Stimulated activated CD4-positive, alpha-beta T cell treated with anti-CD3 and anti-CD28 coated beads, Interleukin-1b, Interleukin-23, amount 100 ng/mL, for 48 hours (primary cell): ENCODE data around the gene XCR1.
"Not testable (repeated sequence)": the region's sequence is repeated elsewhere in the genome, so short reads cannot be mapped to it uniquely, and the experiment has no call there.

Experiments used
- DNase-seq: peaks from one replicate; pipeline ENCODE4 v3.0.0-alpha.2; 2020

The XCR1 gene

GRCh38 chr3:46001178-46001577 lies 26.1 kb downstream of the XCR1 start:
- DNase-seq, result no peak

DNA sequence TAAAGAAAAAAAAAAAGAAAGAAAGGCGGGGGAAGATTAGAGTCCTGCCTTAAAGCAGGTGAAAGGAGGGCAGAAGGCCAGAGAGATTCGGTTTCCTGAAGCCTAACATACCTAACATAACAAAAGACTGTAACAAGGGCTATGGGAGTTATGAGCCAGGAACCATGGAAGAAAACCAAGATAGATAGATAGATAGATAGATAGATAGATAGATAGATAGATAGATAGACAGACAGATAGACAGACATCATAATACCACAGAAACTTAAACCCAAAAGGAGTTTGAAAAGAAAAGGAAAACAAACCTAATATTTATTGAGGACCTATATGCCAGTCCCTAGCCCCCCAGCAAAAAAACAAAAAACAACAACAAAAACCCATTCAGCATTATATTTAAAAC lies 29.3 kb downstream of the XCR1 start:
- DNase-seq, result no peak

DNA sequence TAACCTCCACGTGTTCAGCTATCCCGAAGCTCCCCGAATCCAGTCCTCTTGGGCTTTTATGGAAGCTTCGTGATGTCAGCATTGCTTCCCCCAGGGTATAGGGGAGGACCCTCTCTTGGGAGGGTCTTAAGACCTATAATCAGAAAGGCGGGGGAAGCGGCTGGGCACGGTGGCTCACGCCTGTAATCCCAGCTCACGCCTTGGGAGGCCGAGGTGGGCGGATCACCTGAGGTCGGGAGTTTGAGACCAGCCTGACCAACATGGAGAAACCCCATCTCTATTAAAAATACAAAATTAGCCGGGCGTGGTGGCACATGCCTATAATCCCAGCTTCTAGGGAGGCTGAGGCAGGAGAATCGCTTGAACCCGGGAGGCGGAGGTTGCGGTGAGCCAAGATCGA lies 29.8 kb downstream of the XCR1 start:
- DNase-seq, result not testable (repeated sequence)

GRCh38 chr3:45995236-45996192 lies 31.8 kb downstream of the XCR1 start, which contains the start of gene FYCO1:
Gene FYCO1, minus strand, starts transcription at chr3:45995824. Its CDS starts 10,914 bp downstream, at chr3:45984910.
- DNase-seq, result peak; percentile 90

DNA sequence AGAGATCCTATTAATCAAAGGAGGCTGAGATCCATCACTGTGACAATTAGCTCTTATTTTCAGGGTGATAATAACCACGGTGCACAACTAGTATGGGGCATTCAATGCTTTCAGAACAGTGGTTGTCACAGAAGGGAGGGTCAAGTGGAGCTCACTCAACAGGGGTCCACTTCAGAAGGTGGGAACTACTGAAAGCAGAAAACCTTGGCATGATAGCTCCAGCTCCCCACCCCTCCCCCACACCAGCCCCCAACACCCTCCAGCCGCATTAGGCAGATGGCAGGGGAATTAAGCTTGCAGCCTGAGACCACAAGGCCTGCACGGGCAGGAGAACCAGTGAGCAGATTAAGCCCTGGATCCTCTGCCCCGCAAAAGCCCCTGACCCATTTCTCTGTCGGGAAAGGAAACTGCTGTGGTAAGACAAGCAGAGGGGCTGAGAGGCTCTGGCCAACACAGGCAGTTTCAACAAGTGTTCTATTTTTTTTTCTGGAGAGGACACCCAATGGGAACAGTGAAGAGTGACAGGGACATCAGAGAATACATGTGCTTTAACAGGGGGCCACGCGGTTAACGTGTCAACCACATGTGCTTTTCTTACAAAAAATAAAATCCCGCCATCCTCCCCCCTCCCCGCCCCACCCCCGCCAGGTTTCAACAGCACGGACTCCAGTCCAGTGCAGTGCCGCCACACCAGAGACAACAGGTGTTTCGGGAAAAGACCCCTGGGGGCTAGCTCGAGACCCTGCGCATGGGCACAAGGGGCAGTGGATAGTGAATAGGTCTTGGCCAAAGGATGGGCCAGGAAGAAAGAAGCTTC lies 32.7 kb downstream of the XCR1 start:
- DNase-seq, result peak; percentile 41

DNA sequence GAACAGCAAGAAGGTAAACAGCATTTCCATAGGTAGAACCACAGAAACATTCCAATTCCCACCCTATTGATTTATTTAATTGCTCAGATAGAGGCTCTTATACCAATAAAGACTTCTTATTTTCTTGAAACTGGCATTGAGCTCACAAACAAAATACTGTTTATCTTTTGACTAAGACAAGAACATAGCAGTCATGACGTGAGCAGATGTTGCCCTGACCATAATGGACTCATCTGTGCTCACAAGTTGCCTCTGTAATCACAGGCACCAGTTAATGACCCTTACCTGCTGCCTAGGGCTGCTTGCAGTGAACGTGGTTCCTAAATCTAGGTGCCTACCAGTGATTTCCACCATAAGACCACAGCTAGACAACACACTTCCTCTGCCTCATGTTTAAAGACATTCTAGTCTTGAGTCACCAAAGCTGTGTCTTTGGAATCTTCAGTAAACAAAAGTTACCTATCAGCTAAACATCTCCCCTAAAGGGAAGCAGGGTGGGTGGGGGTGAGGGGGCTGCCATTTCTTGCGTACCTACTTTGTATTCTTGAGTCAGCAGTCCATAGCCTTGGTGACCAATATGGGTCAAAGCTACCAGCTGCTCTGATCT lies 33.8 kb downstream of the XCR1 start:
- DNase-seq, result no peak

GRCh38 chr3:45992821-45993221 lies 34.5 kb downstream of the XCR1 start:
- DNase-seq, result no peak

GRCh38 chr3:45992133-45992729 lies 35.1 kb downstream of the XCR1 start:
- no peak for DNase-seq

DNA sequence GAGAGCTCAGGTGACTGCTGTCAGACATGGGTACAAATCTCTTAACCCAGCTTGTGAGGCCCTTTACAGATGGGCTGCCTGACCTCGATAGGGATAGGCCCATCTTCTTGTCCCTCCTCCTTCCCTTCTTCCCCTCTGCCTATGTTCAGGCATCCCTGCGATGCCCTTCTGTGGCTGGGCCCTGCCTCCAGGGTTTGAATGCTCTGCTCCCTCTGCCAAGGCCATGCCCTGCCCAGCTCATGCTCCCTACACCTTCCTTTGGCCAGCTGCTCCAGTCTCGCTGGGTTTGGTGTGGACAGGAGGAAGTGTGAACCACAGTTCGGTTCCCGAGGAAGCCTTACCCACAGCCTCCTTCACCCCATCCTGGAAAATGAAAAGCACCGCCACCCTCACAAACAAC lies 35.9 kb downstream of the XCR1 start:
- no peak for DNase-seq

- DNase-seq, result no peak
Observed at GRCh38 chr3:45990181-45990580, 37.1 kb downstream of the XCR1 start.

GRCh38 chr3:45988804-45989203 lies 38.5 kb downstream of the XCR1 start:
- no peak for DNase-seq

- DNase-seq, result no peak
Observed at GRCh38 chr3:45988362-45988761, 38.9 kb downstream of the XCR1 start.

GRCh38 chr3:45987368-45988291 lies 39.7 kb downstream of the XCR1 start:
- DNase-seq, result no peak

DNA sequence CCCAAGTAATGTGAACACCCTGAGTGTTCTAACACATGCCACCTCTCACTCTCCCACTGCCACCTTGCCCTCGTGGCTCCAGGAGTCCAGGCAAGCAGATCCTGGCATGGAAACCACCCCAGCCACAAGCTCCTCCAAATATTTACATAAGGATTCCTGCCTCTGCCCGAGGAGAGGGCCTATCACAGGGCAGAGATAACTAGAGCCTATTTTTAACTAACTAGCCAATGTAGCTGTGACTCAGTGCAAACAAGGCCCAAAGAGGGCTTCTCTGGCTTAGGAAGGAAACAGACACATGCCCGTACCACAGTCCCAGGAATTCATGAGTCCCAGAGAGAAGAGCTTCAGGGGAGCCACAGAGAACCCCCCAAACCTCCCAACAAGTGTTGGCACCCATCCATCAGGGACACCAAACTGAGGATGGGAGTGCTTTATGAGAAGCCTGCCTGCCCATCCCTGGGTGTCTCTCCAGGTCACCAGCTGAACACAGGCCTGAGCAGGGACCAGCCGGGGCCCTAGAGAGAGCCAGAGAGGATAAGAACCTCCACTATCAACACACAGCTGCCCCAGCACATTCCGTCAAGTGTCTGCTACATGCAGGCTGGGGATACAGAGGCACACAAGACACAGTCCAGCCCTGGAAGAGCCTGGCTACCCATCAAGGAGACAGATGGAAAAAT lies 40.8 kb downstream of the XCR1 start:
- no peak for DNase-seq

DNA sequence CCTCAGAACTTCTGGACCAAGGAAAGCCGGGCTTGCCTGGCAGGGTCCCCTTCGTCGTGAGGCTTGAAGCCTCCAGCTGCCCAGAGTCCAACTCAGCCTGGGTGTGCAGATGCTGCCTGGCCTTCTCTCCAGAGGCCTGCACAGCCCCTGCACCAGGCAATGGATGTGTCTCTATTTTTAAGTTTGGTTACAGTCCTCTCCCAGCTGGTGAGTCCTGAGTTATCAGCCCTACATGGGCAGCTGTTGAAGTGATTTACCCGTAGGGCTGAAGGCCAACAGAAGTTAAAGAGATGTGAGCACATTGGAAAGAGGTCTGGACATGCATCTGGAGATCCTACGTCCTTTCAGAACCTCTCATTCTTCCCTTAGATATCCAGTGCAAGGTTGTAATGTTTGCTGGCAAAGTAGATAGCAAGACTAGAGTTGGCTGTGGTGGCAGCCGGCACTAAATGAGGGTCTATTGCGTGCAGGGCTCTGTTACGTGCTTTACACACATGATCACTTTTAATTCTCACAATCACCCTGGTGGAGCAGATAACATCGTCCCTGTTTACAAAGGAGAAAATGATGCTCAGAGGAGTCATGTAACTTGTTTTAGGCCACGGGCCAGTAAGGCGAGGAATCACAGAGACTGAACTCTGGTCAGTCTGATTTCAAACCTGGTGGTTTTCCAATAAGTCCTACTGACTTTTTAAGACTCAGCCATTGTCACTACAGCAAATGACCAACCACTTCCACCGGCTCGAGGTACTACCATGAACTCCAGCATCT lies 41.6 kb downstream of the XCR1 start:
- DNase-seq, result no peak

GRCh38 chr3:45984331-45985312 lies 42.7 kb downstream of the XCR1 start:
- no peak for DNase-seq

GRCh38 chr3:45983770-45984169 lies 43.5 kb downstream of the XCR1 start:
- no peak for DNase-seq

DNA sequence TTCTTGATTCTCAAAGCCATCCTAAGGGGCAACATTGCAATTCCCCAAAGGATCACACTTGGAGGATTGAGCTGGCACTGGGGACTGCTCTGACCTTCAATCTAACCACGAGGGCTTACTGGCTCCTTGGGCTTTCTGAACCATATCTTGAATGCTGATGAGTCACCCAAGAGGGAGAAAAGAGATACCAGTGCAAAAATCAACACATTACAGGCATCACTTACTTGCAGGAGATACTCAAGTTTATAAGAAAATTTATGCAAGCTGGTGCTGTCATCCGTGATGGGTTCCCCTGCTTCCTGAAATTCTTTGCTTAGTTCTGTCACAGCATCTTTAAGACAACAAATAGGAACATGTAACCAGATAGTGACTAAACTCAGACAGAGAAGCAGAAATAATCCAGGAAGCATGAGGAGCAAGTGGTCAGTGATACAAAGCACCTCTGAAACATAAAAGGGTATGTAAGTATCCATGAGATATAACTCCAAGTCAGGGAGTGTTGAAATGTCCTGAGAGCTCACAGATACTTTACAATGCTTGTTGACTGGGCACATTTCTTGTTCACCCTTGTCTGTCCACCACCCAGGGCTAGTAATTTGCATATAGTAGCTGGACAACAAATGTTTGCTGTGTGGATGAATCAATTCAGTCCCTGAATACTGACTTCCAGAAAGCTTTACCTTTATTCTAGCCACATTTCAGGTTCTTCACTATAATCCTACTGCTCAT lies 45.8 kb downstream of the XCR1 start:
- DNase-seq, result no peak
